Stimulated activated naive B cell treated with anti-CD40 and anti-IgM and Interleukin-4, amounts not matched to agents 10 μg/mL and 1 μg/mL and 100 μg/mL, for 72 hours (primary cell): Measurements from ENCODE around the gene IRF4.
A peak's percentile ranks its signal among the peaks of the same experiment; 100 is the strongest.

Experiments used
- ATAC-seq, 2 donors: fragments of 150-1000 bp; cut with Tn5 transposase; replicated peaks; 2 replicates each; pipeline ENCODE4 v1.10.0; 2021; ENCODE audit warnings: moderate library complexity in 1 of 2
- DNase-seq: peaks from one replicate; pipeline ENCODE4 v3.0.0; 2021
- H3K27ac Mint-ChIP-seq: one replicate; pipeline ENCODE4 v1.8.0; 2022; ENCODE audit warnings: mild to moderate bottlenecking, mixed read lengths
- H3K27me3 Mint-ChIP-seq, 2 donors: one replicate each; pipeline ENCODE4 v1.8.0; 2022; ENCODE audit warnings: mixed read lengths in 2 of 2
- H3K36me3 Mint-ChIP-seq, 2 donors: one replicate each; pipeline ENCODE4 v1.8.0; 2022; ENCODE audit warnings: mixed read lengths in 2 of 2, mild to moderate bottlenecking in 1 of 2
- H3K4me1 Mint-ChIP-seq, 2 donors: one replicate each; pipeline ENCODE4 v1.8.0; 2022; ENCODE audit warnings: mixed read lengths in 2 of 2, mild to moderate bottlenecking in 1 of 2
- H3K4me3 Mint-ChIP-seq, 2 donors: one replicate each; pipeline ENCODE4 v1.8.0; 2022; ENCODE audit warnings: mild to moderate bottlenecking in 2 of 2, mixed read lengths in 2 of 2, moderate library complexity in 1 of 2
- H3K9me3 Mint-ChIP-seq, 2 donors: one replicate each; pipeline ENCODE4 v1.8.0; 2022; ENCODE audit warnings: mixed read lengths in 2 of 2, mild to moderate bottlenecking in 1 of 2

The IRF4 gene

GRCh38 chr6:358432-358831, 33.1 kb upstream of the IRF4 start:
- ATAC-seq (no peak), DNase-seq (peak; percentile 41)
- H3K27ac Mint-ChIP-seq: peak overlapping the region; percentile 100
- H3K4me3 Mint-ChIP-seq: peak overlapping the region; percentile 44 to 70
- peaks cover 64 to 93% of the 10 kb centered on the region in 2 donors for H3K4me1 Mint-ChIP-seq
- peaks cover 3 to 5% of the 10 kb centered on the region in 2 donors for H3K9me3 Mint-ChIP-seq
- no peaks in the 10 kb centered on the region for H3K27me3 Mint-ChIP-seq
- peaks cover 17 to 23% of the 10 kb centered on the region in 2 donors for H3K36me3 Mint-ChIP-seq

GRCh38 chr6:358847-359246, 32.7 kb upstream of the IRF4 start:
- ATAC-seq (no peak), DNase-seq (no peak)
- Mint-ChIP-seq H3K4me1 (peaks cover 62 to 90% of the 10 kb centered on the region in 2 donors), H3K4me3 (peak overlapping the region; percentile 53 to 70), H3K27ac (peak overlapping the region; percentile 100), H3K9me3 (peaks cover 3 to 5% of the 10 kb centered on the region in 2 donors), H3K27me3 (no peaks in the 10 kb centered on the region), H3K36me3 (peaks cover 17 to 22% of the 10 kb centered on the region in 2 donors)

- Mint-ChIP-seq H3K27me3 (no peaks in the 10 kb centered on the region), H3K4me1 (peaks cover 64 to 90% of the 10 kb centered on the region in 2 donors), H3K4me3 (no peak overlapping the region), H3K36me3 (peaks cover 22 to 27% of the 10 kb centered on the region in 2 donors), H3K27ac (peak overlapping the region; percentile 32), H3K9me3 (peaks cover 9% of the 10 kb centered on the region in 2 donors)
- DNase-seq (no peak), ATAC-seq (no peak)
These were observed 32.1 kb upstream of the IRF4 start for GRCh38 chr6:359261-360035.

GRCh38 chr6:360349-360748, 31.2 kb upstream of the IRF4 start:
- Mint-ChIP-seq H3K9me3 (peaks cover 9% of the 10 kb centered on the region in 2 donors), H3K27me3 (no peaks in the 10 kb centered on the region), H3K27ac (peak overlapping the region; percentile 86), H3K4me3 (no peak overlapping the region), H3K4me1 (peaks cover 61 to 90% of the 10 kb centered on the region in 2 donors), H3K36me3 (peaks cover 22 to 27% of the 10 kb centered on the region in 2 donors)
- no peak for ATAC-seq
- DNase-seq: no peak

- DNase-seq: no peak
- peaks cover 61 to 90% of the 10 kb centered on the region in 2 donors for H3K4me1 Mint-ChIP-seq
- ATAC-seq: no peak
- H3K27me3 Mint-ChIP-seq: no peaks in the 10 kb centered on the region
- peaks cover 9% of the 10 kb centered on the region in 2 donors for H3K9me3 Mint-ChIP-seq
- peaks cover 22 to 27% of the 10 kb centered on the region in 2 donors for H3K36me3 Mint-ChIP-seq
- H3K27ac Mint-ChIP-seq: peak overlapping the region; percentile 74
- H3K4me3 Mint-ChIP-seq: peak overlapping the region in 1 of 2 donors; percentile 9
These were observed 30.7 kb upstream of the IRF4 start for GRCh38 chr6:360764-361373.

- peaks cover 9% of the 10 kb centered on the region in 2 donors for H3K9me3 Mint-ChIP-seq
- peaks cover 60 to 90% of the 10 kb centered on the region in 2 donors for H3K4me1 Mint-ChIP-seq
- ATAC-seq: no peak
- peaks cover 22 to 27% of the 10 kb centered on the region in 2 donors for H3K36me3 Mint-ChIP-seq
- peak overlapping the region; percentile 43 for H3K27ac Mint-ChIP-seq
- H3K4me3 Mint-ChIP-seq: no peak overlapping the region
- no peaks in the 10 kb centered on the region for H3K27me3 Mint-ChIP-seq
- no peak for DNase-seq
These were observed 30.0 kb upstream of the IRF4 start for GRCh38 chr6:361411-362132.

GRCh38 chr6:362231-362923, 29.2 kb upstream of the IRF4 start:
- H3K27ac Mint-ChIP-seq: no peak overlapping the region
- H3K9me3 Mint-ChIP-seq: peaks cover 9% of the 10 kb centered on the region in 2 donors
- DNase-seq (no peak), ATAC-seq (no peak)
- H3K36me3 Mint-ChIP-seq: peaks cover 22 to 24% of the 10 kb centered on the region in 2 donors
- H3K4me1 Mint-ChIP-seq: peaks cover 52 to 90% of the 10 kb centered on the region in 2 donors
- H3K4me3 Mint-ChIP-seq: no peak overlapping the region
- H3K27me3 Mint-ChIP-seq: no peaks in the 10 kb centered on the region

GRCh38 chr6:362924-363249, 28.7 kb upstream of the IRF4 start:
- Mint-ChIP-seq H3K4me3 (no peak overlapping the region), H3K36me3 (peaks cover 21 to 24% of the 10 kb centered on the region in 2 donors), H3K4me1 (peaks cover 52 to 90% of the 10 kb centered on the region in 2 donors), H3K27me3 (no peaks in the 10 kb centered on the region), H3K27ac (no peak overlapping the region), H3K9me3 (peaks cover 9% of the 10 kb centered on the region in 2 donors)
- no peak for DNase-seq
- no peak for ATAC-seq

GRCh38 chr6:363291-363690, 28.3 kb upstream of the IRF4 start:
- Mint-ChIP-seq H3K4me3 (no peak overlapping the region), H3K27ac (no peak overlapping the region), H3K27me3 (no peaks in the 10 kb centered on the region), H3K4me1 (peaks cover 50 to 88% of the 10 kb centered on the region in 2 donors), H3K9me3 (peaks cover 9% of the 10 kb centered on the region in 2 donors), H3K36me3 (peaks cover 20 to 22% of the 10 kb centered on the region in 2 donors)
- ATAC-seq: no peak
- no peak for DNase-seq

- DNase-seq (no peak), ATAC-seq (no peak)
- H3K27ac Mint-ChIP-seq: no peak overlapping the region
- H3K9me3 Mint-ChIP-seq: peaks cover 7 to 8% of the 10 kb centered on the region in 2 donors
- no peaks in the 10 kb centered on the region for H3K27me3 Mint-ChIP-seq
- peaks cover 17% of the 10 kb centered on the region in 2 donors for H3K36me3 Mint-ChIP-seq
- H3K4me1 Mint-ChIP-seq: peaks cover 44 to 82% of the 10 kb centered on the region in 2 donors
- H3K4me3 Mint-ChIP-seq: no peak overlapping the region
These were observed 27.6 kb upstream of the IRF4 start for GRCh38 chr6:363909-364308.

- ATAC-seq (peak; percentile 89 to 92), DNase-seq (peak; percentile 73)
- peaks cover 40 to 73% of the 10 kb centered on the region in 2 donors for H3K4me1 Mint-ChIP-seq
- peak overlapping the region; percentile 37 to 49 for H3K4me3 Mint-ChIP-seq
- peak overlapping the region; percentile 88 for H3K27ac Mint-ChIP-seq
- H3K27me3 Mint-ChIP-seq: no peaks in the 10 kb centered on the region
- H3K36me3 Mint-ChIP-seq: peaks cover 16 to 20% of the 10 kb centered on the region in 2 donors
- peaks cover 5 to 8% of the 10 kb centered on the region in 2 donors for H3K9me3 Mint-ChIP-seq
These were observed 26.7 kb upstream of the IRF4 start for GRCh38 chr6:364609-365540.

- peak overlapping the region; percentile 31 to 54 for H3K4me3 Mint-ChIP-seq
- DNase-seq (no peak), ATAC-seq (peak; percentile 8 to 12)
- peaks cover 8% of the 10 kb centered on the region in 2 donors for H3K9me3 Mint-ChIP-seq
- H3K27ac Mint-ChIP-seq: peak overlapping the region; percentile 75
- peaks cover 3 to 4% of the 10 kb centered on the region in 2 donors for H3K27me3 Mint-ChIP-seq
- H3K36me3 Mint-ChIP-seq: peaks cover 16 to 20% of the 10 kb centered on the region in 2 donors
- H3K4me1 Mint-ChIP-seq: peaks cover 34 to 63% of the 10 kb centered on the region in 2 donors
These were observed 25.7 kb upstream of the IRF4 start for GRCh38 chr6:365835-366234.
